NB4 (cell line): ENCODE measurements around the gene KLF18.

Experiments used
- CTCF ChIP-seq: IDR thresholded peaks from one replicate; pipeline ENCODE4 v1.5.1; 2012; ENCODE audit warnings: low read depth, low read length
- MAX ChIP-seq: IDR thresholded peaks from 2 replicates; pipeline ENCODE4 v1.6.1; 2011; ENCODE audit warnings: low read depth, low read length
- MYC ChIP-seq: IDR thresholded peaks from 2 replicates; pipeline ENCODE4 v1.6.1; 2011; ENCODE audit warnings: low read depth, low read length
- POLR2A ChIP-seq: IDR thresholded peaks from 2 replicates; pipeline ENCODE4 v1.6.1; 2011; ENCODE audit warnings: mild to moderate bottlenecking; ENCODE audit not compliant: insufficient read length; ENCODE audit errors: extremely low read depth

GRCh38 chr1:44174630-44175029, 33.2 kb upstream of the KLF18 start:
- TF ChIP-seq POLR2A: no peak
- TF ChIP-seq CTCF: no peak
- no peak for TF ChIP-seq MYC
- TF ChIP-seq MAX: no peak
